Keratinocyte (primary cell): ENCODE results near the gene CEACAM3.

Experiments
- EZH2 ChIP-seq: IDR thresholded peaks from one replicate; pipeline ENCODE4 v1.6.1; 2012; ENCODE audit warnings: inconsistent platforms, mild to moderate bottlenecking, low read length, moderate library complexity
- TF ChIP-seq, protein P1 (sequence below), 3 experiments: IDR thresholded peaks in 1 of 3; conservative IDR thresholded peaks in 1 of 3; optimal IDR thresholded peaks in 1 of 3; 2 replicates in 2 of 3; 3 replicates in 1 of 3; pipeline versions ENCODE3 to v1.5.1; 2011; ENCODE audit warnings: low read length in 3 of 3, mild to moderate bottlenecking in 3 of 3, moderate library complexity in 2 of 3, control low read depth in 1 of 3, inconsistent platforms in 1 of 3; ENCODE audit not compliant: insufficient read depth in 2 of 3; ENCODE audit errors: extremely low read depth in 1 of 3

DNA sequence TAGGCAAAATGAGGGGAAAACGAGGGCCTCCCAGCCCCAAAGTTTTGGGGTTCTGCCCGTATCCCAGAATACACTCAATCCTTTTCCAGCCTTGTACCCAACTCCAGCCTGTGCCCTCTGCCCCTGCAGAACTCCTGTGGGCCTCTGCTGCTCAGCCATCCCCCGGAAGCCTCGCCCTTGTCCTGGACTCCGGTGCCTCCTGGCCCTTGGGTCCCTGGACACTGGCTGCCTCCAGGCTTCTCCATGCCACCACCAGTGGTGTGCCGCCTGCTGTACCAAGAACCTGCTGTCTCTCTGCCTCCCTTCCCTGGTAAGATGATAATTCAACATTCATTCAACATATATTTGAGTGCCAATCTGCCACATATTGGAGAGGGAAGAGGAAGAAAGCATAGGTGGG is 52.3 kb downstream of the CEACAM3 start:
- TF ChIP-seq, protein P1, sequence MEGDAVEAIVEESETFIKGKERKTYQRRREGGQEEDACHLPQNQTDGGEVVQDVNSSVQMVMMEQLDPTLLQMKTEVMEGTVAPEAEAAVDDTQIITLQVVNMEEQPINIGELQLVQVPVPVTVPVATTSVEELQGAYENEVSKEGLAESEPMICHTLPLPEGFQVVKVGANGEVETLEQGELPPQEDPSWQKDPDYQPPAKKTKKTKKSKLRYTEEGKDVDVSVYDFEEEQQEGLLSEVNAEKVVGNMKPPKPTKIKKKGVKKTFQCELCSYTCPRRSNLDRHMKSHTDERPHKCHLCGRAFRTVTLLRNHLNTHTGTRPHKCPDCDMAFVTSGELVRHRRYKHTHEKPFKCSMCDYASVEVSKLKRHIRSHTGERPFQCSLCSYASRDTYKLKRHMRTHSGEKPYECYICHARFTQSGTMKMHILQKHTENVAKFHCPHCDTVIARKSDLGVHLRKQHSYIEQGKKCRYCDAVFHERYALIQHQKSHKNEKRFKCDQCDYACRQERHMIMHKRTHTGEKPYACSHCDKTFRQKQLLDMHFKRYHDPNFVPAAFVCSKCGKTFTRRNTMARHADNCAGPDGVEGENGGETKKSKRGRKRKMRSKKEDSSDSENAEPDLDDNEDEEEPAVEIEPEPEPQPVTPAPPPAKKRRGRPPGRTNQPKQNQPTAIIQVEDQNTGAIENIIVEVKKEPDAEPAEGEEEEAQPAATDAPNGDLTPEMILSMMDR (optimal IDR thresholded peaks at IDR 0.05 in 1 of 3, IDR thresholded peaks at IDR 0.05 in 1 of 3, conservative IDR thresholded peaks at IDR 0.05 in 1 of 3; ENCODE audit: extremely low read depth in 1 of 3, insufficient read depth in 2 of 3, low read length in 3 of 3), result no peak
- no peak for TF ChIP-seq EZH2
